ENCODE results near the gene ANKRD22.

Gene ANKRD22

GRCh38 chr10:88826388-88826787 lies 25.3 kb downstream of the ANKRD22 start:
- Histone ChIP-seq H3K9me3 (ENCODE audit: insufficient read depth, low read depth, low read length) (no peaks in the 10 kb centered on the region), H4K20me1 (ENCODE audit: insufficient read depth, low read length, poor library complexity, severe bottlenecking) (no peaks in the 10 kb centered on the region), H3K36me3 (ENCODE audit: insufficient read depth, low read length) (no peaks in the 10 kb centered on the region), H3K27me3 (ENCODE audit: insufficient read depth, low read length, poor library complexity, severe bottlenecking) (no peaks in the 10 kb centered on the region), H3K9me2 (replicated peaks; ENCODE audit: low read depth, low read length) (no peaks in the 10 kb centered on the region), H3K9ac (ENCODE audit: low read depth, low read length, poor library complexity, severe bottlenecking) (no peak overlapping the region), H3K79me2 (ENCODE audit: insufficient read depth, low read length) (no peaks in the 10 kb centered on the region), H3K4me2 (ENCODE audit: low read depth, low read length, poor library complexity, severe bottlenecking) (no peak overlapping the region), H3K4me3 (ENCODE audit: low read length, poor library complexity, severe bottlenecking) (no peak overlapping the region), H3F3A (ENCODE audit: low read depth) (no peaks in the 10 kb centered on the region), H2AFZ (ENCODE audit: low read length) (peak overlapping the region; percentile 35; the same call in 1 of the 2 replicates), H3K4me1 (ENCODE audit: insufficient read depth, low read length, poor library complexity, severe bottlenecking) (peaks cover 15% of the 10 kb centered on the region)
- no peak for TF ChIP-seq EZH2phosphoT487 (IDR thresholded peaks at IDR 0.05; ENCODE audit: borderline replicate concordance)
- TF ChIP-seq, protein P1, sequence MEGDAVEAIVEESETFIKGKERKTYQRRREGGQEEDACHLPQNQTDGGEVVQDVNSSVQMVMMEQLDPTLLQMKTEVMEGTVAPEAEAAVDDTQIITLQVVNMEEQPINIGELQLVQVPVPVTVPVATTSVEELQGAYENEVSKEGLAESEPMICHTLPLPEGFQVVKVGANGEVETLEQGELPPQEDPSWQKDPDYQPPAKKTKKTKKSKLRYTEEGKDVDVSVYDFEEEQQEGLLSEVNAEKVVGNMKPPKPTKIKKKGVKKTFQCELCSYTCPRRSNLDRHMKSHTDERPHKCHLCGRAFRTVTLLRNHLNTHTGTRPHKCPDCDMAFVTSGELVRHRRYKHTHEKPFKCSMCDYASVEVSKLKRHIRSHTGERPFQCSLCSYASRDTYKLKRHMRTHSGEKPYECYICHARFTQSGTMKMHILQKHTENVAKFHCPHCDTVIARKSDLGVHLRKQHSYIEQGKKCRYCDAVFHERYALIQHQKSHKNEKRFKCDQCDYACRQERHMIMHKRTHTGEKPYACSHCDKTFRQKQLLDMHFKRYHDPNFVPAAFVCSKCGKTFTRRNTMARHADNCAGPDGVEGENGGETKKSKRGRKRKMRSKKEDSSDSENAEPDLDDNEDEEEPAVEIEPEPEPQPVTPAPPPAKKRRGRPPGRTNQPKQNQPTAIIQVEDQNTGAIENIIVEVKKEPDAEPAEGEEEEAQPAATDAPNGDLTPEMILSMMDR (conservative IDR thresholded peaks at IDR 0.05; ENCODE audit: low read length): no peak

DNA sequence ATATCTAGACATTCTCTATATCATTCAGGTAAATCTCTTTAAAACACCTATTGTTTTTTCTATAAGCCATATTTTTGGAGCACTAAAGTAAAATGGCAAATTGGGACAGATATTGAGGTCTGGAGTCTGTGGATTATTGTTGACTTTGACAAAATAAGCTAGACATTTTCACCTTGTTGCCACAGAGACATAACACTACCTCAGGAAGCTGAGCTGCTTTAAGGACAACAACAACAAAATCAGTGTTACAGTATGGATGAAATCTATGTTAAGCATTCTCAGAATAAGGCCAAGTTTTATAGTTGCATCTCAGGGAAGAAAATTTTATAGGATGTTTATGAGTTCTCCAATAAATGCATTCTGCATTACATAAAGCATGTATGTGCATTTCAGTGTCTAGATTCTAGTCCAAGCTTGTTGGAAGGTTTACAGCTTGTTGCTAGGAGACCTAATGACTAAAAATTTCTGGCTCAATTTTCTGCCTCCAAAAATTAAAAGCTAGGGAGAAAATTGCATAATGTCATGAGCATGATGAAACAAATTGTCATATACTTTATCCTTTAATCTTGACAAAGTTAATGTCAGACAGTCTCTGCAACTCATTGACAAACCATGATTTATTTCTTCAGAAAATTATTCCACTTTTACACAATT lies 30.8 kb downstream of the ANKRD22 start:
- H2AFZ ChIP-seq (ENCODE audit: low read length): no peak overlapping the region
- no peaks in the 10 kb centered on the region for H3K79me2 ChIP-seq (ENCODE audit: insufficient read depth, low read length)
- H4K20me1 ChIP-seq (ENCODE audit: insufficient read depth, low read length, poor library complexity, severe bottlenecking): no peaks in the 10 kb centered on the region
- no peak for TF ChIP-seq EZH2phosphoT487 (IDR thresholded peaks at IDR 0.05; ENCODE audit: borderline replicate concordance)
- TF ChIP-seq, protein P1 (conservative IDR thresholded peaks at IDR 0.05; ENCODE audit: low read length): no peak
- H3K9ac ChIP-seq (ENCODE audit: low read depth, low read length, poor library complexity, severe bottlenecking): no peak overlapping the region
- no peaks in the 10 kb centered on the region for H3K36me3 ChIP-seq (ENCODE audit: insufficient read depth, low read length)
- no peaks in the 10 kb centered on the region for H3F3A ChIP-seq (ENCODE audit: low read depth)
- H3K4me3 ChIP-seq (ENCODE audit: low read length, poor library complexity, severe bottlenecking): no peak overlapping the region
- H3K4me2 ChIP-seq (ENCODE audit: low read depth, low read length, poor library complexity, severe bottlenecking): no peak overlapping the region
- no peaks in the 10 kb centered on the region for H3K9me3 ChIP-seq (ENCODE audit: insufficient read depth, low read depth, low read length)
- H3K4me1 ChIP-seq (ENCODE audit: insufficient read depth, low read length, poor library complexity, severe bottlenecking): no peaks in the 10 kb centered on the region
- no peaks in the 10 kb centered on the region for H3K27me3 ChIP-seq (ENCODE audit: insufficient read depth, low read length, poor library complexity, severe bottlenecking)
- no peaks in the 10 kb centered on the region for H3K9me2 ChIP-seq (replicated peaks; ENCODE audit: low read depth, low read length)

DNA sequence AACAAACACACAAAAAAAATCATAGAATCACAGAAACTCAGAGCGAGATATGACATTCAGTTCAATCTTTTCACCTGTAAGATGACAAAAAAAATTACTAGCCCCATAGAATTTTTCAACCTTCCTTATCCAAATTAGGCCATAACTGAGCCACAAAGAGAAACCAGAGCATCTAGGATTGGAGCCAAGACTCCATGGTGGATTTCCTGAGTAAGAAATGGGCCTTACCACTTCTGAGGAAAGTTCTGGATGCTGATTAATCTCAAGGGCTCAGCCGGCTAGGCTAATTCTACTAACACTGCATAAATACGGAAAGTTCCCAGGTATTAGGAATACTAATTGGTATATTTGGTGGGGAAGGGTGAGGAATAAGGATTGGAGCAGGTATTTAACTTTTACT lies 32.4 kb downstream of the ANKRD22 start:
- Histone ChIP-seq H3K4me2 (ENCODE audit: low read depth, low read length, poor library complexity, severe bottlenecking) (no peak overlapping the region), H3K9ac (ENCODE audit: low read depth, low read length, poor library complexity, severe bottlenecking) (no peak overlapping the region), H2AFZ (ENCODE audit: low read length) (no peak overlapping the region), H3K36me3 (ENCODE audit: insufficient read depth, low read length) (no peaks in the 10 kb centered on the region), H3K27me3 (ENCODE audit: insufficient read depth, low read length, poor library complexity, severe bottlenecking) (no peaks in the 10 kb centered on the region), H3K4me1 (ENCODE audit: insufficient read depth, low read length, poor library complexity, severe bottlenecking) (no peaks in the 10 kb centered on the region), H3K4me3 (ENCODE audit: low read length, poor library complexity, severe bottlenecking) (no peak overlapping the region), H3F3A (ENCODE audit: low read depth) (no peaks in the 10 kb centered on the region), H3K79me2 (ENCODE audit: insufficient read depth, low read length) (no peaks in the 10 kb centered on the region), H3K9me3 (ENCODE audit: insufficient read depth, low read depth, low read length) (no peaks in the 10 kb centered on the region), H3K9me2 (replicated peaks; ENCODE audit: low read depth, low read length) (no peaks in the 10 kb centered on the region), H4K20me1 (ENCODE audit: insufficient read depth, low read length, poor library complexity, severe bottlenecking) (no peaks in the 10 kb centered on the region)
- TF ChIP-seq, protein P1 (conservative IDR thresholded peaks at IDR 0.05; ENCODE audit: low read length): no peak
- TF ChIP-seq EZH2phosphoT487 (IDR thresholded peaks at IDR 0.05; ENCODE audit: borderline replicate concordance): no peak
